Mononuclear cell (primary cell): ENCODE data around the gene ADAM12. TPM values are rescaled to one million over a fixed set of nuclear protein-coding genes. Genes with fewer than 3 reads are reported as not detected.

ENCODE experiments used
- H3K27me3 ChIP-seq: 2 replicates; pipeline ENCODE4 v1.6.0; 2011; ENCODE audit warnings: low read length, control low read depth; ENCODE audit not compliant: insufficient read depth
- H3K4me1 ChIP-seq: 2 replicates; pipeline ENCODE4 v1.5.1; 2011; ENCODE audit warnings: mild to moderate bottlenecking, low read length, control low read depth; ENCODE audit not compliant: insufficient read depth
- H3K4me3 ChIP-seq: 2 replicates; pipeline ENCODE4 v1.5.1; 2011; ENCODE audit warnings: mild to moderate bottlenecking, low read length, moderate library complexity
- H3K9me3 ChIP-seq: 2 replicates; pipeline ENCODE4 v1.5.1; 2011; ENCODE audit warnings: low read depth, mild to moderate bottlenecking, control low read depth, low read length
- total RNA-seq: library from RNA; depleted of rRNA; stranded (reverse); fragments of >200 nt; gene quantifications from one replicate; pipeline ENCODE4 v1.2.3, GENCODE V29; 2012

The ADAM12 gene
- total RNA-seq, 1 donor: 1.7 TPM

DNA sequence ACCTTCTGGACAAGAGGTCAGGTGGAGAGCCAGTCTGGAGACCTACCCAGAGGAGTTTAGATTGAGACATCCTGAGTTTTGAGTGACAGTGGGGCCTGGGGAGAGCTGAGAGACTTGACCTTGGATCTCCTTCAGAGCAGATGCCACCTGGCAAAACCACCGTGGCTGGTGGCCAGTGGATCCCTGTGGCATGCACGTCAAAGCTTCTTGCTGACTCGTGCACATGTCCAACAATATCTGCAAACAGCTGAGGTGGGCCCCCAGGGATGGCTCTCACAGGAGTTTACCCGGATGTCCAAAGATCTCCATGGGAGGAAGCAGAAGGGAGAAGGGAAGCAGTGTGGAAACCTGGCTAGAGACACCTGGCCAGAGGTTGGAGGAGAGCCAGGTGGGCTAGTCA lies 261.4 kb downstream of the ADAM12 start:
- Histone ChIP-seq H3K27me3 (no peaks in the 10 kb centered on the region), H3K4me3 (no peak overlapping the region), H3K4me1 (no peaks in the 10 kb centered on the region), H3K9me3 (no peaks in the 10 kb centered on the region)

DNA sequence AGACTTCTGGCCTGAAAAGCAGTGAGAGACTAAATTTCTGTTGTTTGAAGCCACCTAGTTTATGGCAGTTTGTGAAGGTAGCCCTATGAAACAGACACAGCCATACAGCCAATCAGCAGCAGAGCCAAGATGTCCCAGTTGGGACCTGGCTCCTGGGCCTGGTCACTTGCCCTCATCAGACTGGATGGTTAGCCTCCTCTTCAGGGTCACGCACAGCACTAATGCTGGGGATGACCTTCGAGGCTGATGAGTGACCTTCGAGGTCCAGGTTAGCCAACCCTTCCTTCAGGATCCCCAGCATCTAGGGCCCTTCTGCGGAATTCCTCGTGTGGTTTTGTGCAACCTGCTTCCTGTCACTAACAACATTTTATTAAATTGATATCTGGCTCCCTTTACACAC lies 262.3 kb downstream of the ADAM12 start:
- Histone ChIP-seq H3K27me3 (no peaks in the 10 kb centered on the region), H3K4me1 (no peaks in the 10 kb centered on the region), H3K9me3 (no peaks in the 10 kb centered on the region), H3K4me3 (no peak overlapping the region)

DNA sequence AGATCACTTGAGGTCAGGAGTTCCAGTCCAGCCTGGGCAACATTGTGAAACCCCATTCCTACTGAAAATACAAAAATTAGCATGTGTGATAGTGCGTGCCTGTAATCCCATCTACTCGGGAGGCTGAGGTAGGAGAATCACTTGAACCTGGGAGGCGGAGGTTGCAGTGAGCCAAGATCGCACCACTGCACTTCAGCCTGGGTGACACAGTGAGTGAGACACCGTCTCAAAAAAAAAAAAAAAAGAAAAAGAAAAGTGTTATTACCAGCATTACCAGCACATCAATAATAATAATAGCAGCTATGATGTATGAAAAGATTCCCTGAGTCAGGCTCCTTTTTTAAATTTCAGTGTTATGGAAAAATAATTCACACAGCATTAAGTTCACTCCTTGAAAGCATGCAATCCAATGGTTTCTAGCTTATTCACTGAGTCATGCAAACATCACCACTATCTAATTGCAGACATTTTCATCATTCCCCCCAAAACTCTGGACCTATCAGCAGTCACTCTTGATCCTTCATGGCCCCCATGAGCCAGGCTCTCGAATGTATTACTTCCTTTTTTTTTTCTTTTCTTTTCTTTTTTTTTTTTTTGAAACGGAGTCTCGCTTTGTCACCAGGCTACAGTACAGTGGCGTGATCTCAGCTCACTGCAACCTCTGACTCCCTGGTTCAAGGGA lies 263.5 kb downstream of the ADAM12 start:
- Histone ChIP-seq H3K4me3 (no peak overlapping the region), H3K27me3 (no peaks in the 10 kb centered on the region), H3K9me3 (no peaks in the 10 kb centered on the region), H3K4me1 (no peaks in the 10 kb centered on the region)

DNA sequence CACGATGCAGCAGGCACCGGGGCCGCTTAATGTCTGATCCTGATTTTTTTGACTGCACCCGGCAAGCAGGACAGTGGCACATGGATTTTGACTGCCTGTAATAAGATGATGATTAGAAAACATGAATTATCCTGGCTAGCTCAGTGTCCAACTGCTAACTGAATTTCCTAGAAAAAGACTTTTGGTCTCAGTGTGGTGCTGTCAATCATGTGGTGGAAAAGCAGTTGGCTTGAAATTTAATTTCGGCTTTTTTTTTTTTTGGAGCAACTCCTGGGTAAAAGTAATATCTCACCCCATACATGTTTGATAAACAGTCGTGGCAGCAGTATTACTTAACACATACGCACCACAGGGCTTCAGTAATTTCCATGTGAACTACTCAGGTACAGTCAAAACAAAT lies 264.2 kb downstream of the ADAM12 start:
- H3K4me1 ChIP-seq: no peaks in the 10 kb centered on the region
- no peak overlapping the region for H3K4me3 ChIP-seq
- no peaks in the 10 kb centered on the region for H3K27me3 ChIP-seq
- no peaks in the 10 kb centered on the region for H3K9me3 ChIP-seq

DNA sequence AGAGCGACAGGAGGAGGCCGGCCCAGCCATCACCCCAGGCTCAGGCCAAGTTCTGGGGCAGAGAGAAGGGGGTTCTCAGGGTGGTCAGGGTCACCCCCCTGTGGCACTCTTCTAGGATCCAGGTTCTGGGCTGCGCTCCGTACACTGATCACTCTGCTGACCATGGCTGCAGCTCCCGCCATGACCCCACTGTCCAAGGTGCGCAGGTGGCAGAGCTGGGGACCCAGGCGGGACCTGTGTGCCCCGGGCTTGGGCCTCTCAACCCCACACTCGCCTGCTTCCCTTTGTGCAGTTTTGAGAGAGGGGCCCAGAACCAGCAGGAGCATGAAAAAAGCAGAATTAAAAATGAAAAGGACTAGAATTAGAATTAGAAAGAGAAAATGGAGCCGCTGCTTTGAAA lies 264.8 kb downstream of the ADAM12 start:
- H3K4me3 ChIP-seq: no peak overlapping the region
- no peaks in the 10 kb centered on the region for H3K9me3 ChIP-seq
- H3K4me1 ChIP-seq: no peaks in the 10 kb centered on the region
- no peaks in the 10 kb centered on the region for H3K27me3 ChIP-seq

DNA sequence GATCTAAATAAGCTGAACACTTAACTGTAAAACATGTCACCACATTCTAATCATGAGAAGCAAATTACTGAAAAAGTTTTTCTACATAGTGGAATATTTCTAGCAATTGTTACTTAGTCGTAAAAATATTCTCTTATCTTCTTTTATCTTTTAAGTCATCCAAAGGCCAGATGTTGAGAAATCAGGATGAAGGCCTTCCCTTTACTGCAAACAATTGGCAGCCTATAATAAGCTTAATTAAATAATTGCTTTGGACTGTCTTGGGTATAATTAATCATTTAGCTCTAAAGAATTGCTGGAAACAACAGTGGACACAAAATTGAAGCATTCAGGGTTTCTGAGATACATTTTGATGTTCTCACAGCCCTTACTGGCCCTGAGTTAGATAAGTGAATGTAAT lies 265.4 kb downstream of the ADAM12 start:
- no peaks in the 10 kb centered on the region for H3K27me3 ChIP-seq
- H3K9me3 ChIP-seq: no peaks in the 10 kb centered on the region
- no peaks in the 10 kb centered on the region for H3K4me1 ChIP-seq
- H3K4me3 ChIP-seq: no peak overlapping the region

DNA sequence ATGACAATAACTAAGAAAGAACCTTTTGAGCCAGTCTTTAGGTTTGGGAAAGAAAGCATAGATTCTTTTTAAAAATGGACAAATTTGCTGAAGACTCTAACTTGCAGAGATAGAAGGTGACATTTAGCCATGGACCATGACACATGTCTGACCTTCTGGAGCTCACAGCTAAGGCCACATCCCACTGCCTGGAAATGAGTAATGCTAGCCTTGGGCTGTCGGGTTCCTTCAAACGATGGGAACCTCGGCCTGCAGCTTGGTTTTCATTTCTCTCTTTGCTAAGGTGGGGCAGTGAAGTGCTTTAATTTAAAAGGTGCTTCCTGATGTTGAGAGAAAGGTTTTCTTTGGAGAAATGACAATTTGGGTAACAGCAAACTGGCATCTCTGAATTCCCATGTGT lies 268.7 kb downstream of the ADAM12 start:
- no peaks in the 10 kb centered on the region for H3K4me1 ChIP-seq
- no peak overlapping the region for H3K4me3 ChIP-seq
- H3K9me3 ChIP-seq: no peaks in the 10 kb centered on the region

DNA sequence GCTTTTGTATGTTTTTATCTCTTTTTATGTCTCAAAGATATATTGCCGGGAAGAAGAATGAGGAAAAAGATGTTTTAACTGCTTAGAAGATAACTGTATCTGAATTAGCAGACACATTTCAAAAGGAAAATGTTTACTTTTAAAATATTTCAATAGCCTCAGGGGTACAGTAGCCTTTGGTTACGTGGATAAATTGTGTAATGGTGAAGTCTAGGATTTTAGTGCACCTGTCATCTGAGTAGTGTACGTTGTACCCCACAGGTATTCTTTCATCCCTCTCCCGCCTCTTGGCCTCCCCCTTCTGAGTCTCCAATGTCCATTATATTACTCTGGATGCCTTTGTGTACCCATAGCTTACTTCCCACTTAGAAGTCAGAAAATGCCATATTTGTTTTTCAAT lies 269.8 kb downstream of the ADAM12 start:
- H3K27me3 ChIP-seq: no peaks in the 10 kb centered on the region
- H3K9me3 ChIP-seq: no peaks in the 10 kb centered on the region
- H3K4me3 ChIP-seq: no peak overlapping the region
- no peaks in the 10 kb centered on the region for H3K4me1 ChIP-seq

More for the DNA sequence above, 268.7 kb downstream of the ADAM12 start:
- no peaks in the 10 kb centered on the region for H3K27me3 ChIP-seq

DNA sequence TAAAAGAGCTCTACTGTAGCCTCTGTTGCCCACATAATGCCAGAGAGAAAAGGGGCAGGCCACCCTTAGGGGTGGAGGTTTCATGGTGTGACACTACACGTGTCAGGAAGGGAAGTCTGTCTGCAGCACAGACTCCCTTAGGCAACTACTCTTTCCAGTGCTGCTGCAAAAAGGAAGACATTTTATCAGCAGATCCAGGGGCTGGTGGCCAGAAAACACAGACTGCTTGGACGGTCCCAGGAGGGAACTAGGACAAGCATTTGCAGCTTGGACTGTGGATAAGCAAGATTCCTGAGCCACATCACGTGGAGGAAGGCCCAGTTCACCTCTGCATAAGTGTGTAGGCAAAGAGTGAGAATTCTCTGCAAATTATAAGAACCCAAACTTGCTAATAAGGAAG lies 271.1 kb downstream of the ADAM12 start:
- H3K9me3 ChIP-seq: no peaks in the 10 kb centered on the region
- no peak overlapping the region for H3K4me3 ChIP-seq
- no peaks in the 10 kb centered on the region for H3K27me3 ChIP-seq
- H3K4me1 ChIP-seq: no peaks in the 10 kb centered on the region

DNA sequence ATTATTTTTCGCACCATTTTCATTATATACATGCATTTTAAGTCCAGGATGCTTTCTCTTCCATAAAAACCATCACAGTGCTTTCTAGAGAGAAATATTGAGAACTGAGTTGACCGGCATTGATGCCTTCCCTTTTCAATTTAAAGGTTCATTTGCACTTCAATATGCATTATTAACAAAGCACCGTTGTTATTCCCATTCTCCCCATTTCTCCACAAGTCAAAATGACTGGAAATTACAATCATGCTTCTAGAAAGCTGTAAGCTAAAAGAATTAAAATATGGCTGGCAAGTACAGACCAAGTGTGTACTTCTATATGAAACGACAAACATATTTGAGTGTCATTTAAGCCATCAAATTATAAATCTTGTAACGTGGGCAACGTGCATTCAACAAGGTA lies 272.4 kb downstream of the ADAM12 start:
- no peaks in the 10 kb centered on the region for H3K9me3 ChIP-seq
- H3K27me3 ChIP-seq: no peaks in the 10 kb centered on the region
- no peak overlapping the region for H3K4me3 ChIP-seq
- H3K4me1 ChIP-seq: no peaks in the 10 kb centered on the region

DNA sequence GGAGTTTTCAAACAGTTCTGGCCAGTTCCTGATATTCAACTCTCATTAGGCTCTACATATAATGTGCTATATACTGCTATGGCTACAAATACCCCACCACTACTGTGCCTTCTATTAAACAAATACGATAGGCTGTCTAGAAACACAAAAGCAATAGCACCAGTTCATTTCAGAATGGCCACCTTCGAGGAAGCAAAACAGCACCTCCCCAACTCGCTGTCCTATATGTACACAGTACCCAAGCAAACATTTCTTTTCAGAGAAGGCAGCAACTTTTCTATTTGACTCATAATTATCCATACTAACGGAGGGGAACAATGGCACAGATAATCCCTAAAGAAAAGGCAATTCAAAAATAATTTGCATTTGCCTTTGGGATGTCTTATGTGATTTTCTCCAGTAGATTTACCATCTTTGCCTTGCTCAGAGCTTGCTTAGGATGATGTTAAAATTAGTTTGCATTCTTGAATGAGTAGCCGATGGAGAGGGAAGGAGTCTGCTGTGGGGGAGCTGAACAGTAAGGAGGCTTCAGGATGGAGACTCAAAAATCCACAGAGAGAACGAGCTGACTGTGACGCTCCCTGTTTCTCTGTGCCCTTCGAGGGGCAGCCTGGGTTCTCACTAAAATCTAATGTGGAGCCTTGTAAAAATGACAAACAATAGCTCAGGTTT lies 273.3 kb downstream of the ADAM12 start:
- Histone ChIP-seq H3K4me1 (peaks cover 6% of the 10 kb centered on the region), H3K4me3 (no peak overlapping the region), H3K27me3 (no peaks in the 10 kb centered on the region), H3K9me3 (no peaks in the 10 kb centered on the region)

DNA sequence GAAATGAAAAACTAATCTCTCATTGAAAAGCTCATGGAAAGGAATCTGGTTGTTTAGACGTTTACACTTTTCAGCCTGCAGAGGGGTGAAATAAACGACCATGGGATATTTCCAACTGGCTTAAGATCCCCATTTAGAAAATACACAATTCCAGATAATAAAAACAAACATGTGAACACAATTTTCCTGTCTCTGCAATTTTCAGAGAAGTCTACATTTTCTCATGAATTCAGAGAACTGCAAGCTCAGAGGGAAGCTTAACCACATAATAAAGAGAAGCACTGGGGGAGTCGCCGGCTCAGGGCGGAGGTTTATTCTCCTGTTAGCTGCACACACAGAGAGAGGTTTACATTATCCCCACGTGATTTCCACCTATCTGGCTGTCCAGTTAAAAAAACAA lies 276.8 kb downstream of the ADAM12 start:
- Histone ChIP-seq H3K9me3 (no peaks in the 10 kb centered on the region), H3K27me3 (no peaks in the 10 kb centered on the region), H3K4me1 (peaks cover 10% of the 10 kb centered on the region), H3K4me3 (no peak overlapping the region)

DNA sequence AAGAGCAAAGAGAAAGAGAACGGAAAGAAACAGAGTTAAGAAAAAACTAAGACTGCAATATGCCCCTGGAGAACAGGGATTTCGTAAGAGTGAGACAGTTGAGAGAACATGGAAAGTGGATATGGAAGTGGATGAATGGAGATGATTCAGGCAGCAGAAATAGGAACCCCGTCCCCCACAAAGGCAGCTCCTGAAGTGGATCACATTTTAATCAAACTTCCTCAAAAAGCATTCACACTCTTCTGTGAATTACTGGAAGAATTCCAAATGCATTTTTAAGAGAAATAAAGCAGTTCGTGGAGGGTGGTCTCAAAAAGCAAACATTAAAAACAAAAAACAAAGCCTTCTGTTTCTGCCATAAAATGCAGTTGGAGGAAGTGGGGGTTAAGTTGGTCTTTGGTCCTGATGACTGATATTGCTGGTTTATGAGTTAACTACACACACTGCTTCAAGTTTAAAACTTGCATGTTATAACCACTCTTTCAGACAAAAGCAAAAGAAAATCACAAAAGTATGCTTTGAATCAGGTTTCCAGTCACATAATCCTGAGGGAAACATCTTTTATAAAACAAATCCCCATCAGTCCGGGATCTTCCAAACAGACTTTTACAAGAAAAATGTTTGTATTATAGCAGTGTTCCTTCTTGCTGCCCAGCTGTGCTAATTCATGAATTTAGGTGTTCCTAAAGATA lies 277.6 kb downstream of the ADAM12 start:
- peaks cover 10% of the 10 kb centered on the region for H3K4me1 ChIP-seq
- H3K9me3 ChIP-seq: no peaks in the 10 kb centered on the region
- H3K27me3 ChIP-seq: no peaks in the 10 kb centered on the region
- H3K4me3 ChIP-seq: no peak overlapping the region

DNA sequence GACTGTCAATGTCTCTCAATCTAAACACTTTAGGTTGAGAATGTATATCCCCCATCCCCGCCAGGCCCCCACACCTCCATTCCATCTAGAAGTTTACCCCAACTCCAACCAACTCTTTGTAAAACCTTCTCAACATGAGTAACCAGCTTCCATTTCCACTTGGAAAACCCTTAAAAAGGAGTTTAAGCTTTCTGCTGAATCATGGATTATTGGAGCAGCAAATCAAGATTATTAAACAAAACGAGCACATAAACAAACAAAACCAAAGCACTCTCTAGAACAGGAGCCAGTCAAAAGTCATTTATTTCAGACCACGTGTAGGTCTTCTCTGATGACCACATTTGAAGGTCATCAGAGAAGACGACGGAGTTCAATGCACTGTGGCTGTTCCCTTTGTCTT lies 278.4 kb downstream of the ADAM12 start:
- H3K4me3 ChIP-seq: no peak overlapping the region
- H3K9me3 ChIP-seq: no peaks in the 10 kb centered on the region
- no peaks in the 10 kb centered on the region for H3K27me3 ChIP-seq
- peaks cover 11% of the 10 kb centered on the region for H3K4me1 ChIP-seq

DNA sequence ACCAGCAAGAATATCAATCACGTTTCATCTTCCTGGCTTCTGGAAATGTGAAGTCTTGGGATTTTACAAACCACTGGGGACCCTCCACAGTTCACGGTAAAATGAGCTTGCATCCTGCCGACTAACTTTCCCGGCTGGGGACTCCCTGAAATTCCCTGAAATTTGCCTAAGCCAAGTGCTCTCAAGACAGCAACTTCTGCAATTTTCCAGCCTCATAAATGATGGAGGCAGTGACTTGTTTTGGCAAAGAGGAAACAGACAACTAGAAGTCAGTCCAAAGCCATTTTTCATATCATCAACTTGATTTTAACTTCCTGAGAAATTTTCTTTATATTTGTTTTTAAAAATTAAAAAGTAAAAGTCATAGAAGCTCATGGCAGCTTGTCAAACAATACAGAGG lies 279.6 kb downstream of the ADAM12 start:
- Histone ChIP-seq H3K27me3 (no peaks in the 10 kb centered on the region), H3K4me1 (peaks cover 16% of the 10 kb centered on the region), H3K4me3 (no peak overlapping the region), H3K9me3 (no peaks in the 10 kb centered on the region)

DNA sequence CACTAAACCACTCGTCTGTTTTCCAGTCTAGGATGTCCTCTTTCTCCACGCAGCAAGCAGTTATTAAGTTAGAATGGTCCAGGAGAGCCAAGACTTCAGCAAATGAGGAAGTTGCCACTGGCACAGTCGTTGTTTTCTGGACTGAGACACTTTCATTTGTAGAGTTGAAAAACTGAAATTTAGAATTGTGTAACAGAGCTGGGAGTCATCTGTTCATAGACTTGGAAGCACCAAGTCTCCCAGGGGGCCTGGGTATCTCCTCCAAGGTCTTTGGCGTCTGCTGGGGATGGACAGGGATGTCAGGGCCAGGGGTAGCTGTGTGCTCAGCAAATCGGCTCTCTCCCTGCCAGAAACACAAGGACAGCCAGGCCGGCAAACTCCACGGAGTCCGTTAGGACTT lies 283.5 kb downstream of the ADAM12 start:
- Histone ChIP-seq H3K4me1 (peaks cover 13% of the 10 kb centered on the region), H3K4me3 (no peak overlapping the region), H3K9me3 (no peaks in the 10 kb centered on the region), H3K27me3 (no peaks in the 10 kb centered on the region)
